Activated CD4-positive, alpha-beta T cell treated with anti-CD3 and anti-CD28 coated beads, Interleukin-2, amount 50 U/mL, for 48 hours (primary cell): Measurements from ENCODE around the gene KAT7.
A peak's percentile ranks its signal among the peaks of the same experiment; 100 is the strongest.
"Not testable (repeated sequence)": the region's sequence is repeated elsewhere in the genome, so short reads cannot be mapped to it uniquely, and the experiment has no call there.

ENCODE experiments used
- DNase-seq, 2 experiments: peaks; one replicate each; pipeline ENCODE4 v3.0.0-alpha.2; 2020

Gene KAT7

GRCh38 chr17:49788478-49789242 lies at the start of gene KAT7:
Gene KAT7, plus strand, starts transcription at chr17:49788681. Its CDS starts 154 bp downstream, at chr17:49788835.
- peak; percentile 98 for DNase-seq

GRCh38 chr17:49739641-49740271 lies 48.7 kb upstream of the KAT7 start:
- DNase-seq = peak; percentile 80 to 83

GRCh38 chr17:49741009-49741691 lies 47.3 kb upstream of the KAT7 start:
- DNase-seq = no peak

GRCh38 chr17:49741692-49742076 lies 46.8 kb upstream of the KAT7 start:
- DNase-seq = no peak

GRCh38 chr17:49742166-49742638 lies 46.3 kb upstream of the KAT7 start:
- no peak for DNase-seq

- no peak for DNase-seq
Measured at GRCh38 chr17:49745175-49746139, 43.0 kb upstream of the KAT7 start.

GRCh38 chr17:49746791-49747490 lies 41.5 kb upstream of the KAT7 start:
- no peak for DNase-seq

GRCh38 chr17:49747632-49748031 lies 40.8 kb upstream of the KAT7 start:
- no peak for DNase-seq

- DNase-seq = no peak
Measured at GRCh38 chr17:49748223-49748622, 40.3 kb upstream of the KAT7 start.

GRCh38 chr17:49748791-49749190 lies 39.7 kb upstream of the KAT7 start:
- peak; percentile 53 to 62 for DNase-seq

GRCh38 chr17:49749730-49750129 lies 38.8 kb upstream of the KAT7 start:
- no peak for DNase-seq

- DNase-seq = no peak
Measured at GRCh38 chr17:49752508-49752907, 36.0 kb upstream of the KAT7 start.

GRCh38 chr17:49753959-49754391 lies 34.5 kb upstream of the KAT7 start:
- DNase-seq = no peak

- no peak for DNase-seq
Measured at GRCh38 chr17:49755663-49756283, 32.7 kb upstream of the KAT7 start.

- no peak for DNase-seq
Measured at GRCh38 chr17:49756323-49757150, 31.9 kb upstream of the KAT7 start.

- no peak for DNase-seq
Measured at GRCh38 chr17:49757151-49757777, 31.2 kb upstream of the KAT7 start.

- DNase-seq = not testable (repeated sequence)
Measured at GRCh38 chr17:49758464-49759010, 29.9 kb upstream of the KAT7 start.

GRCh38 chr17:49759203-49759602 lies 29.3 kb upstream of the KAT7 start:
- no peak for DNase-seq

GRCh38 chr17:49760296-49760695 lies 28.2 kb upstream of the KAT7 start:
- DNase-seq = no peak
